IMR-90 (cell line): ENCODE measurements around the gene TCERG1L. TPM values are rescaled to one million over a fixed set of nuclear protein-coding genes. Genes with fewer than 3 reads are reported as not detected.

Experiments
- ATAC-seq: fragments of 200-7000 bp; cut with Tn5 transposase; 2 replicates; pipeline ENCODE4 v1.9.1; 2020; ENCODE audit warnings: low read depth, mild to moderate bottlenecking, moderate library complexity
- BruUV-seq: library from RNA; stranded (reverse); fragments of 400-500 nt; replicated peaks from 2 replicates; lab custom pipeline; 2021; lab: Mats Ljungman, UMichigan
- CTCF ChIA-PET: fragments of 300-600 bp; formaldehyde crosslinking; extraction: SDS; loops from one replicate; lab custom pipeline; 2021; ENCODE audit warnings: antibody characterized with exemption; lab: Yijun Ruan, JAX
- POLR2A ChIA-PET: fragments of 300-600 bp; sonication (Branson Sonifier 250); formaldehyde crosslinking; loops from one replicate; lab custom pipeline; 2022; ENCODE audit warnings: antibody characterized with exemption; ENCODE audit not compliant: unreplicated experiment; lab: Charles Lee
- DNase-seq: peaks from one replicate; pipeline ENCODE4 v3.0.0; 2013
- H2AFZ ChIP-seq: replicated peaks from 2 replicates; pipeline ENCODE3; 2013; ENCODE audit warnings: low read length, mild to moderate bottlenecking; ENCODE audit not compliant: poor library complexity
- H2AK5ac ChIP-seq: 2 replicates; pipeline ENCODE4 v1.6.1; 2013; ENCODE audit warnings: low read depth, low read length, inconsistent platforms
- H2AK9ac ChIP-seq: replicated peaks from 2 replicates; pipeline ENCODE3; 2013; ENCODE audit warnings: mild to moderate bottlenecking, low read depth, low read length, moderate library complexity; ENCODE audit not compliant: poor library complexity
- H2BK120ac ChIP-seq: 2 replicates; pipeline ENCODE4 v1.6.1; 2013; ENCODE audit warnings: low read depth, low read length, inconsistent platforms
- H2BK15ac ChIP-seq: 3 replicates; pipeline ENCODE4 v1.6.1; 2013; ENCODE audit warnings: low read depth, low read length, inconsistent platforms
- H2BK20ac ChIP-seq: 2 replicates; pipeline ENCODE4 v1.6.1; 2013; ENCODE audit warnings: low read depth, mild to moderate bottlenecking, inconsistent platforms, low read length, moderate library complexity
- H2BK5ac ChIP-seq: 2 replicates; pipeline ENCODE4 v1.6.1; 2013; ENCODE audit warnings: mild to moderate bottlenecking, low read depth, low read length, inconsistent platforms; ENCODE audit not compliant: poor library complexity, severe bottlenecking
- H3K14ac ChIP-seq: replicated peaks from 2 replicates; pipeline ENCODE4 v1.6.1; 2013; ENCODE audit warnings: low read depth, low read length, inconsistent platforms
- H3K18ac ChIP-seq: 2 replicates; pipeline ENCODE4 v1.6.1; 2013; ENCODE audit warnings: low read depth, low read length, control low read depth
- H3K23ac ChIP-seq: 2 replicates; pipeline ENCODE4 v1.6.1; 2013; ENCODE audit warnings: low read depth, low read length, inconsistent platforms
- H3K27ac ChIP-seq: 2 replicates; pipeline ENCODE4 v1.5.1; 2013; ENCODE audit warnings: mild to moderate bottlenecking, control low read depth, low read length; ENCODE audit not compliant: insufficient read depth
- H3K27me3 ChIP-seq: 2 replicates; pipeline ENCODE4 v1.6.1; 2013; ENCODE audit warnings: low read length; ENCODE audit not compliant: control insufficient read depth, insufficient read depth
- H3K36me3 ChIP-seq: 2 replicates; pipeline ENCODE4 v1.6.1; 2013; ENCODE audit warnings: low read length, mixed read lengths; ENCODE audit not compliant: control insufficient read depth, insufficient read depth
- H3K4ac ChIP-seq: 2 replicates; pipeline ENCODE4 v1.6.1; 2013; ENCODE audit warnings: low read depth, low read length, inconsistent platforms
- H3K4me1 ChIP-seq: 2 replicates; pipeline ENCODE4 v1.6.1; 2013; ENCODE audit warnings: low read length, mixed read lengths; ENCODE audit not compliant: control insufficient read depth, insufficient read depth
- H3K4me2 ChIP-seq: 2 replicates; pipeline ENCODE4 v1.6.1; 2013; ENCODE audit warnings: low read depth, mild to moderate bottlenecking, control low read depth, low read length, moderate library complexity
- H3K4me3 ChIP-seq: 2 replicates; pipeline ENCODE4 v1.5.1; 2013; ENCODE audit warnings: low read depth, mild to moderate bottlenecking, control low read depth, low read length, moderate library complexity; ENCODE audit not compliant: insufficient read depth
- H3K56ac ChIP-seq: 2 replicates; pipeline ENCODE4 v1.6.1; 2013; ENCODE audit warnings: low read length, inconsistent platforms; ENCODE audit not compliant: insufficient read depth; ENCODE audit errors: extremely low read depth
- H3K79me1 ChIP-seq, 2 experiments: 2 replicates each; pipeline ENCODE4 v1.6.1; 2013; ENCODE audit warnings: low read length in 2 of 2, inconsistent platforms in 1 of 2, low read depth in 1 of 2
- H3K9ac ChIP-seq: 2 replicates; pipeline ENCODE4 v1.6.1; 2013; ENCODE audit warnings: low read depth, low read length, control low read depth
- H3K9me1 ChIP-seq: 2 replicates; pipeline ENCODE4 v1.6.1; 2013; ENCODE audit warnings: low read length, inconsistent platforms; ENCODE audit not compliant: insufficient read depth
- H3K9me3 ChIP-seq: 2 replicates; pipeline ENCODE4 v1.6.1; 2013; ENCODE audit warnings: low read length; ENCODE audit not compliant: control insufficient read depth, insufficient read depth
- H4K20me1 ChIP-seq: 2 replicates; pipeline ENCODE4 v1.6.1; 2013; ENCODE audit warnings: low read length, inconsistent platforms; ENCODE audit not compliant: insufficient read depth
- H4K5ac ChIP-seq: 2 replicates; pipeline ENCODE4 v1.6.1; 2013; ENCODE audit warnings: mild to moderate bottlenecking, low read depth, low read length, control low read depth
- H4K8ac ChIP-seq, 2 experiments: 2 replicates each; pipeline ENCODE4 v1.6.1; 2013; ENCODE audit warnings: low read depth in 2 of 2, low read length in 2 of 2, control low read depth in 1 of 2, inconsistent platforms in 1 of 2
- H4K91ac ChIP-seq: 2 replicates; pipeline ENCODE4 v1.6.1; 2013; ENCODE audit warnings: low read depth, low read length, inconsistent platforms; ENCODE audit not compliant: insufficient read depth
- BHLHE40 ChIP-seq: fragments of 150-350 bp; IDR thresholded peaks from 2 replicates; pipeline ENCODE4 v1.6.1; 2016; ENCODE audit warnings: mild to moderate bottlenecking, low read depth, low read length
- CHD1 ChIP-seq: IDR thresholded peaks from 2 replicates; pipeline ENCODE4 v1.6.1; 2012; ENCODE audit warnings: low read depth, low read length, improper control_type of control experiment
- RAD21 ChIP-seq: IDR thresholded peaks from 2 replicates; pipeline ENCODE4 v1.6.1; 2012; ENCODE audit warnings: low read length, improper control_type of control experiment
- USF2 ChIP-seq: fragments of 150-350 bp; IDR thresholded peaks from 2 replicates; pipeline ENCODE4 v1.6.1; 2017; ENCODE audit warnings: mild to moderate bottlenecking, antibody characterized with exemption, low read length, low read depth
- WGBS, 2 experiments: methylation state at CpG; one replicate each; pipeline versions ENCODE4 v1.1.5 to v1.1.7; 2013; ENCODE audit warnings: missing lambda C conversion rate in 2 of 2; ENCODE audit not compliant: insufficient read length in 1 of 2; ENCODE audit errors: extremely low coverage in 2 of 2; 5-methylcytosine and 5-hydroxymethylcytosine counted together
- dilution Hi-C: fragments of 300-500 bp; cut with HindIII; formaldehyde crosslinking; loops from one replicate; pipeline ENCODE4 v1.14.3; 2018; ENCODE audit warnings: low sequenced_read_pairs; ENCODE audit not compliant: unreplicated experiment
- in situ Hi-C: fragments of 300-500 bp; cut with MboI; formaldehyde crosslinking; loops from 3 replicates; pipeline ENCODE4 v1.14.3; 2019; ENCODE audit warnings: low sequenced_read_pairs, inconsistent platforms, mixed read lengths
- intact Hi-C: fragments of 100-400 bp; cut with micrococcal nuclease; formaldehyde crosslinking; loops from 2 replicates; pipeline ENCODE4 v1.10.0; 2022
- polyA plus RNA-seq, 3 experiments: library from polyadenylated mRNA; depleted of rRNA; stranded (reverse); fragments of >200 nt; gene quantifications; 2 replicates each; pipeline ENCODE4 v1.2.3, GENCODE V29; 2012; ENCODE audit warnings: low replicate concordance in 1 of 3
- total RNA-seq: library from RNA; depleted of rRNA; stranded (reverse); fragments of >200 nt; gene quantifications from 2 replicates; pipeline ENCODE4 v1.2.3, GENCODE V29; 2012
- TF ChIP-seq, protein P1 (sequence below): conservative IDR thresholded peaks from 2 replicates; pipeline ENCODE4 v1.5.1; 2012; ENCODE audit warnings: mild to moderate bottlenecking, low read depth, low read length, improper control_type of control experiment

TCERG1L gene
- total and polyA plus RNA-seq, 2 of the 4 experiments (the other 2 are of a cell fraction), result not detected

GRCh38 chr10:131248376-131249165, 63.0 kb downstream of the TCERG1L start:
- H3K4ac ChIP-seq, result no peak overlapping the region
- intact Hi-C loops (no loop called here), dilution Hi-C loops (no loop called here), in situ Hi-C loops (no loop called here)
- no peak overlapping the region for H4K8ac ChIP-seq
- no peaks in the 10 kb centered on the region for H3K36me3 ChIP-seq
- H2AFZ ChIP-seq, result no peak overlapping the region
- no peak overlapping the region for H3K56ac ChIP-seq
- no peak for DNase-seq
- H3K9ac ChIP-seq, result no peak overlapping the region
- no peak overlapping the region for H3K18ac ChIP-seq
- no peaks in the 10 kb centered on the region for H3K4me1 ChIP-seq
- no peaks in the 10 kb centered on the region for H3K79me1 ChIP-seq
- H3K9me3 ChIP-seq, result peaks cover 59% of the 10 kb centered on the region
- H2BK20ac ChIP-seq, result no peak overlapping the region
- BruUV-seq, result no TSS peak
- no peak overlapping the region for H2AK9ac ChIP-seq
- no peak overlapping the region for H3K14ac ChIP-seq
- no peak overlapping the region for H4K91ac ChIP-seq
- H2BK5ac ChIP-seq, result no peak overlapping the region
- no peaks in the 10 kb centered on the region for H3K27me3 ChIP-seq
- H3K27ac ChIP-seq, result no peak overlapping the region
- H3K4me3 ChIP-seq, result no peak overlapping the region
- 43% methylated on average over 2 of the region's 20 CpGs; no CpG with 5 or more reads in 1 of the 2 experiments for WGBS, 2 experiments
- POLR2A ChIA-PET, result no interaction called here
- no peak for ATAC-seq
- H2BK120ac ChIP-seq, result no peak overlapping the region
- H2AK5ac ChIP-seq, result no peak overlapping the region
- no peak overlapping the region for H2BK15ac ChIP-seq
- H3K4me2 ChIP-seq, result no peak overlapping the region
- TF ChIP-seq RAD21 (no peak), BHLHE40 (no peak), USF2 (no peak), CHD1 (no peak)
- TF ChIP-seq, protein P1, sequence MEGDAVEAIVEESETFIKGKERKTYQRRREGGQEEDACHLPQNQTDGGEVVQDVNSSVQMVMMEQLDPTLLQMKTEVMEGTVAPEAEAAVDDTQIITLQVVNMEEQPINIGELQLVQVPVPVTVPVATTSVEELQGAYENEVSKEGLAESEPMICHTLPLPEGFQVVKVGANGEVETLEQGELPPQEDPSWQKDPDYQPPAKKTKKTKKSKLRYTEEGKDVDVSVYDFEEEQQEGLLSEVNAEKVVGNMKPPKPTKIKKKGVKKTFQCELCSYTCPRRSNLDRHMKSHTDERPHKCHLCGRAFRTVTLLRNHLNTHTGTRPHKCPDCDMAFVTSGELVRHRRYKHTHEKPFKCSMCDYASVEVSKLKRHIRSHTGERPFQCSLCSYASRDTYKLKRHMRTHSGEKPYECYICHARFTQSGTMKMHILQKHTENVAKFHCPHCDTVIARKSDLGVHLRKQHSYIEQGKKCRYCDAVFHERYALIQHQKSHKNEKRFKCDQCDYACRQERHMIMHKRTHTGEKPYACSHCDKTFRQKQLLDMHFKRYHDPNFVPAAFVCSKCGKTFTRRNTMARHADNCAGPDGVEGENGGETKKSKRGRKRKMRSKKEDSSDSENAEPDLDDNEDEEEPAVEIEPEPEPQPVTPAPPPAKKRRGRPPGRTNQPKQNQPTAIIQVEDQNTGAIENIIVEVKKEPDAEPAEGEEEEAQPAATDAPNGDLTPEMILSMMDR, result no peak
- H4K20me1 ChIP-seq, result no peaks in the 10 kb centered on the region
- CTCF ChIA-PET, result no interaction called here
- no peak overlapping the region for H4K5ac ChIP-seq
- H3K9me1 ChIP-seq, result no peaks in the 10 kb centered on the region
- no peak overlapping the region for H3K23ac ChIP-seq
